ELR (cell line): ENCODE data around the gene ZNF630.
"Not testable (repeated sequence)": the region's sequence is repeated elsewhere in the genome, so short reads cannot be mapped to it uniquely, and the experiment has no call there.

Source experiments
- DNase-seq: peaks from one replicate; pipeline ENCODE4 v3.0.0-alpha.2; 2015; ENCODE audit warnings: low read depth

ZNF630 gene

DNA sequence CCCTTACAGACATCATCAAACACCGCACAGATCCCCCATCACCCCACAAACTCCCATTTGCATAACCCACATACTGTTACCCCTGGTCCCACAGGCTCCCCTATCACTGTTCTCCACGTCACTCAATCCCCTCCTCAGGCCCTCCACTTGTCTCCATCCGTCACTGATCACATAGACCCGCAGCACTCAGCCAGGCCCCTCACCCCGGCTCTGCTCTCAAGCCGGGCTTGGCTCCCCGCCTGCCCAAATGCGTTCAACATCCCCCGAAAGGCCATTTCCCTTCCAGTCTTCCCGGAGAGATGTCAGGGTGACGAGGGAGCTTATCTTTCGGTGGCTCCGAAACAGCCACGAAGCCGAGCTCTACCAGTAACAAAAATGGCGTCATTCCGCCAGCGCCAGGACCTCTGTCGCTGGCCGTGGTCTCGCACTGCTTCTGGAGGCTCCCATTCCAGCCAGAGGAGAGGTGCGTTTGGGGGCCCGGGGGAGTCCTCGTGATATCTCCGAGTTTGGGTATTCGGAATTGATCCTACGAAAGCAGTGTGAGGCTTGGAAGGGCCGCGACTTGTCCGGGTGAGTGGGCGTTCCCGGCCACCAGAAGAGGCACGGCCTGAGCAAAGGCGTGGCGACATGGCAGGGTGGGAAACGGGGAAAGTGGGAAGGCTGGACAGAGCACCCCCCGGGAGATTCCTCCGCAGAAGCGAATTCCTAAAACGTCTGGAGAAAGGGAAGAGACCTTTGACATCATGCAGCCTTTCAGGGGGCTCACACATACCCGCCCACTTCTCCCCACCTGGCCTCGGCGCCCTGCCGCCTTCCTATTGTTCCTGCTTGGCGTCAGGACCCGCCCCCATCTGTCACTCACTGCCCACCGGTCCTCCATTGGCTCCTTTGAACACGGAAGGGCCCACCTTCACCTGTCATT, at the start of gene ZNF630:
Gene ZNF630, minus strand, starts transcription at position 577 of the 922 bp plus-strand sequence. CDS start 4,754 bp downstream, outside the sequence.
- peak; percentile 4 for DNase-seq

GRCh38 chrX:48107717-48108116, 36.3 kb upstream of the ZNF630 start:
- DNase-seq: no peak

DNA sequence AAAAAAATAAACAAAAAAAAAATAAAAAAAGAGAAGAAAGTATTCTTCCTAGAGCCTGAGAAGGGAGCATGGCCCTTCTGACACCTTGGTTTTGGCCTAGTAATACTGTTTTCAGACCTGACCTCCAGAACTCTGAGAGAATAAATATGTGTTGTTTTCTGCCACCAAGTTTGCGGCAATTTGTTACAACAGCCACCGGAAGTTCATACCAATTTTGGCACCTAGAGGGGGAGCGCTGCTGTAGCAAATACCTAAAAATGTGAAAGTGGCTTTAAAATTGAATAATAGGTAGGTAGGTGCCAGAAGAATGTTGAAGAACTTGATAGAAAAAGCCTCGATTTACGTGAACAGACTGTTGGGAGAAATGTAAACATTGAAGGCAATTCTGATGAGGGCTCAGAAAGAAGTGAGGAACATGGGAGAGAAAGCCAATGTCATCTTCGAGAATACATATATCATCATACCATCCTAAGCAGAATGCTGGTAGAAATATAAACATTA, 31.5 kb upstream of the ZNF630 start:
- no peak for DNase-seq

DNA sequence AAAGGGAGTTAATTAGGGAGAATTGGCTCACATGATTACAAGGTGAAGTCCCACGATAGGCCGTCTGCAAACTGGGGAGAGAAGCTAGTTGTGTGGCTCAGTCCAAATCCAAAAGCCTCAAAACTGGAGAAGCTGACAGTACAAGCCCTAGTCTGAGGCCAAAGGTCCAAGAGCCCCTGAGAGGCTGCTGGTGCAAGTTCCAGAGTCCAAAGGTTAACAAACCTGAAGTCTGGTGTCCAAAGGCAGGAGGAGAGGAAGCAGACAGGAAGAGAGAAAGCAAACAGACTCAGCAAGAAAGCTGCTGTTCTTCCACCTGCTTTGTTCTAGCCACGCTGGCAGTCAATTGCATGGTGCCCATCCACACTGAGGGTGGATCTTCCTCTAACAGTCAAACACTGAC, 30.0 kb upstream of the ZNF630 start:
- DNase-seq: no peak

DNA sequence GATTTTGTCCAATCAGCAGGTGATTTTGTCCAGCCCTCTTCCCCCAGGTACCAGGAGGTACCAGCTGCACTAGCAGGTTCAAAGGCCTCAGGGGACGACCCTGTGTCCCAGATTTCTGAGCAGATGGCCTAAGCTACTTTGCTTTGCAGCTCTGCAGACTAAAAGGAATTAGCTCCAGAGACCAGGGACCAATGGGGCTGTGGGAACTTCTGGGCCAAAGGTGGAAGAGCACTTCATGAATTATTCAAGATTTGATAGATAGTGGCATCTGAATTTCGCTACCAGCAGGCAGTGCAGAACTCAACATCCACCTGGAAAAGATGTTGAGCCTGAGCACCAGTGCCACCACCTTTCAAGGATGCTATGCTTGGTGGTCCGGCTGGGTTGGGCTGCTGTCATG, 21.1 kb upstream of the ZNF630 start:
- not testable (repeated sequence) for DNase-seq

DNA sequence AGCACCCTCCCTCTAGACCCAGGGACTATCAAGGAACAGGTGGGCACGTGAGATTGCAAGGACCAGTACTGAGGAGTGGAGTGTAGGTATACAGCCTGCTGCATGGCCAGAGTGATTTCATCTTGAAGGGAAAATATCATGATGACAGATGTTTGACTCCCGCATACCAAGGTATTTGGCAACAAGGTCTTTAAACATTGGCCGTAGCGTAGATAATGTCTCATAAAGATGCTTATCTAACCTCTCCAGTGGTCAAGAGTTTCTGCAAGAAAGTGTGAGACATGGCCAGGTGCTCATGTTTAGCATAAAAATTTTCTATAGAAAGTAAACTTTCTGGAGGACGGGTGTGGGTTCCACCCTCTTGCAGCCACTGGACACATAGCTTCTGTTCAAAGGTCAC, 18.7 kb upstream of the ZNF630 start:
- no peak for DNase-seq

- no peak for DNase-seq
Observed at GRCh38 chrX:48086082-48086481, 14.6 kb upstream of the ZNF630 start.

DNA sequence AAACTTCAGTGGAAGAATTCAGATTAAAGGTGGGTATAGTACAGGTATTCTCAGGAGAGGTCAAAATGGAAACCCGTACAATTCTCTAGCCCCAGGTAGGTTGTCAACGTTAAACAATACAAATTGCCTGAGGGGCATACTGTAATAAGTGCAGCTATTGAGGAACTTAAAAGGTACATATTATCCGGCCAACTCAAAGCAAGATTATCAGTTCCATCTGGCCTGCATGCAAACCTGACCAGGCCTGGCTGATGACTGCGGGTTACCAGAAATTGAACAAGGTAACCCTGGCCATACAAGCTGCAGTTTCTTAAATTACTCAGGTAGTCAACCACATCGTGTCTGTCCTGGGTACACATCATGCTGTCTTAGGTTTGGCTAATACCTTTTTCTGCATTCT, 12.3 kb upstream of the ZNF630 start:
- no peak for DNase-seq

DNA sequence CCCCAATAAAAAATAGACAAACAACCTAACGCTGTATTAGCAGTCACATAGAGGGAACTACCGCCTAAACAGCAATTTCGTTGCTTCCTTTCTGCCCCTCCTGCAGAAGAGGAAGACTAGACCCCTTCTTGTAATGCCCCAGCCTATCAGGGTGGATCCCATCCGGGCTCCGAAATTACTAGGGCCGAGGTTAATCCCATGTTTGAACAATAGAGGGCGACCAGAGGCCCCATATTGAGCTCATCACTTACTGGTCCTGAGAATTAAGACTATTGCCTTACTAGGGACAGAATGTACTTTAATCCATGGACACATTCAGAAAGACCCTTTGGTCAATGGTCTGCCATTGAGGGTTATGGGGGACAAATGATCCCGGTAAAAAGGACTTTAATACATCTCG, 11.8 kb upstream of the ZNF630 start:
- DNase-seq: peak; percentile 50

DNA sequence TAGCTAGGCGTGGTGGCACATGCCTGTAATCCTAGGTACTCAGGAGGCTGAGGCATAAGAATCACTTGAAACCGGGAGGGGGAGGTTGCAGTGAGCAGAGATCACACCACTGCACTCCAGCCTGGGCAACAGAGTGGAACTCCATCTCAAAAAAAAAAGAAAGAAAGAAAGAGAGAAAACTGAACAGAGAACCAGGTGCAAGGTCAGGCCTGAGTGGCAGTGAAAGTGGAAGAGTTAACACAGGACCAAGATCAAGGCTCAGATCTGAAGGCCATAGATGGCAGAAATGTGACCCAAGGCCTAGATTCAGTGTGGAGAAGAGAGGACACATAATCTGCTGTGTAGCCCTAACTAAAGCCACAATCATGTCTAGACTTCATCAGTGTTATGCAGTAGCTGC, 4.9 kb upstream of the ZNF630 start:
- no peak for DNase-seq

DNA sequence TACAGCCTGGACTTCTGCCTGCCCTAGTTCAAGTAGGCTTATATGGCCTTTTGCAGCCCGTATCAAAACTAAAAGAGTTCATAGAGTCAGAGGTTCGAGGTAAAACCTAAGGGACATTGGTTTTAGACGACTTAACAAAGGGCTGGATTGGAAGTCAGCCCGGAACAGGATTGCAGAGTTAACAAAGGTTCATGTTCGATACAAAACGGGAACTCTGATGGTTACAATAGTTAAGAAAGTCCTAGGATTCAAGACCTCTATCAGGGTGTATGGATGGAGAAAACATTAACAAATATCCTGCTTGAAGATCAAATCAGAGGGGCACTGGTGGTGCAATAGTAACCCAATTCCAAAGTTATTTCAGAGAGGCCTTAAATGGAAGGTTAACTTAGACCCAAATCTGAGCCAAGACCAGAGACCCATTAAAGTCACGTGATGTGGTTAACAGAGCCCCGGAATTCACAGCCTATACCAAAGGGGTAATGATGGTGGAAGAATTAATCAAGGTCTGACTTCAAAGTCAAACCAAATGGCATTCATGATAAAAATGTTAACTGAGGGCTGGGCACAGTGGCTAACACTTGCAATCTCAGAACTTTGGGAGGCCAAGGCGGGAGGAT, 656 bp upstream of the ZNF630 start:
- DNase-seq: no peak

DNA sequence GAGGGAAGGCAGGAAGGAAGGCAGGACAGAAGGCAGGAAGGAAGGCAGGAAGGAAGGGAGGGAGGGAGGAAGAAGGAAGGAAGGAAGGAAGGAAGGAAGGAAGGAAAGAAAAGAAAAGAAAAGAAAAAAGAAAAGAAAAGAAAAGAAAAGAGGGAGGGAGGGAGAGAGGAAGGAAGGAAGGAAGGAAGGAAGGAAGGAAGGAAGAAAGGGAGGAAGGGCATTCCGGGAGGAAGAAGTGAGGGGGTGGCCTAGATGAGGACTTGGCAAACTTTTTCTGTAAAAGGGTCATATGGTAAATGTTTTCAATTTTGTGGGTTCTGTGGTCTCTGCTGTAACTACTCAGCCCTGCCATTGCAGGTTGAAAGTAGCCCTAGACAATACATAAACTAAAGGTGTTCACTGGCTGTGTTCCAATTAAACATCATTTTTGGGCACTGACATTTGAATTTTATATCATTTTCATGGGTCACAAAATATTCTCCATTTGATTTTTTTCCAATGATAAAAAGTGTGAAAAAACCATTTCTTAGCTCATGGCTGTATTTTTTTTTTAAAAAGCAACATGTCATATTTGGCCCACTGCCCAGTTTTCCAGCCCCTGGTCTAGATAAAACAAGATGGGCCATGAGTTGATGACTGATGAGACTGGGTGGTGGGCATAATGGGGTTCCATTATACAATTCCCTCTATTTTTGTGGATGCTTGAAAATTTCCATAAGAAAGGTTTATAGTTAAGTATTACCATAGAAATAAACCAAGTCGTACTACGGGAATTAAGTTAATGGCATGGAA, 3.1 kb downstream of the ZNF630 start:
- no peak for DNase-seq

DNA sequence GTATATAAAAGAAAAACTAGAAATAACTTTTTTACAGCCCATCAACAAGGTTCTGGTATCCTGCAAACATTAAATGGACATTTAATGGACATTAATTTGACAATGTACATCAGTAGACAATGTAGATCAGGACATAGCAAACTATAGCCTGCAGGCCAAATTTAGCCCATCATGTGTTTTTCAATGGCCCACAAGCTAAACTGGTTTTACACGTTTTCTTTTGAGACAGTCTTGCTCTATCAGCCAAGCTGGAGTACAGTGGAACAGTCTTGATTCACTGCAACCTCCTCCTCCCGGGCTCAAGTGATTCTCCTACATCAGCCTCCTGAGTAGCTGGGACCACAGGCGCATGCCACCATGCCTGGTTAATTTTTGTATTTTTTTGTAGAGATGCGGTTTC, 7.2 kb downstream of the ZNF630 start:
- DNase-seq: no peak

DNA sequence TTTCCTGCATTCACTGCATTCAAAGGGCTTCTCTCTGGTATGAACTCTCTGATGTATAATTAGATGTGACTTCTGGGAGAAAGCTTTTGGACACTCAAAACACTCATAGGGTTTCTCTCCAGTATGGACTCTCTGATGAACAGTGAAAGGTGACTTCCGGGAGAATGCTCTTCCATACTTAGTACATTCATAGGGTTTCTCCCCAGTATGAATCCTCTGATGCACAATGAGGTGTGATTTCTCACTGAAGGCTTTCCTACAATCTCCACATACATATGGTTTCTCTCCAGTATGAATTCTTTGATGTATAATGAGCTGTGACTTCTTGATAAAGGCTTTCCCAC, 12.2 kb downstream of the ZNF630 start:
- no peak for DNase-seq

DNA sequence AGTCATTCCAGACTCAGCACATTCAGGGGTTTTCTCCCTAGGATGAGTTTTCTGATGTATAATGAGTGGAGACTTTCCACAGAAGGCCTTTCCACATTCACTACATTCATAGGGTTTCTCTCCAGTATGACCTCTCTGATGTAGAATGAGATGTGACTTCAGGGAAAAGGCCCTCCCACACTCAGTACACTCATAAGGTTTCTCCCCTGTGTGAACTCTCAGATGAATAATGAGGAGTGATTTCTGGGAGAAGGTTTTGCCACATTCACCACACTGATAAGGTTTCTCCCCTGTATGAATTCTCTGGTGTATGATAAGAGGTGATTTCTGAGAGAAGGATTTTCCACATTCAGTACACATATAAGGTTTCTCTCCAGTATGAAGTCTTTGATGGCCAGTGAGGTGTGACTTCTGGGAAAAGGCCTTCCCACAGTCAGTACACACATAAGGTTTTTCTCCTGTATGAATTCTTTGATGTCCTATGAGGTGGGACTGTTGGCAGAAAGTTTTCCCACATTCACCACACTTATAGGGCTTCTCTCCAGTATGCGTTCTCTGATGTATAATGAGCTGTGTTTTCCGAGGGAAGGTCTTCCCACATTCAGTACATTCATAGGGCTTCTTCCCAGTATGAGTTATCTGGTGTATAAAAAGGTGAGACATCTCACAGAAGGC, 12.7 kb downstream of the ZNF630 start:
- DNase-seq: no peak

DNA sequence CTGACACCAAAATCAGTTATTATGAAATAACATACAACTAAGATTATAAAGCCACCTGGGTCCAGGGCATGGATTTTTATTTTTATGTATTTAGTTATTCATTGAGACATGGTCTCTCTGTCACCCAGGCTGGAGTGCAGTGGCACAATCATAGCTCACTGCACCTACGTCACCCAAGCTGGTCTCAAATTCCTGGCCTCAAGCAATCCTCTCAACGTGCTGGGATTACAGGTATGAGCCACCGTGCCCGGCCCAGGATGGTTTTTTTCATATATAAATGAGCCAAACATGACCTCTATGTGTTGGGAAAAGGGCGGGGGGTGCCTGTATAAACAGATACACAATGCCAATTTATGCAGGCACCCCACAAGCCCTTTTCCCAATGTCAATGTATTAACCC, 24.6 kb downstream of the ZNF630 start:
- DNase-seq: no peak

DNA sequence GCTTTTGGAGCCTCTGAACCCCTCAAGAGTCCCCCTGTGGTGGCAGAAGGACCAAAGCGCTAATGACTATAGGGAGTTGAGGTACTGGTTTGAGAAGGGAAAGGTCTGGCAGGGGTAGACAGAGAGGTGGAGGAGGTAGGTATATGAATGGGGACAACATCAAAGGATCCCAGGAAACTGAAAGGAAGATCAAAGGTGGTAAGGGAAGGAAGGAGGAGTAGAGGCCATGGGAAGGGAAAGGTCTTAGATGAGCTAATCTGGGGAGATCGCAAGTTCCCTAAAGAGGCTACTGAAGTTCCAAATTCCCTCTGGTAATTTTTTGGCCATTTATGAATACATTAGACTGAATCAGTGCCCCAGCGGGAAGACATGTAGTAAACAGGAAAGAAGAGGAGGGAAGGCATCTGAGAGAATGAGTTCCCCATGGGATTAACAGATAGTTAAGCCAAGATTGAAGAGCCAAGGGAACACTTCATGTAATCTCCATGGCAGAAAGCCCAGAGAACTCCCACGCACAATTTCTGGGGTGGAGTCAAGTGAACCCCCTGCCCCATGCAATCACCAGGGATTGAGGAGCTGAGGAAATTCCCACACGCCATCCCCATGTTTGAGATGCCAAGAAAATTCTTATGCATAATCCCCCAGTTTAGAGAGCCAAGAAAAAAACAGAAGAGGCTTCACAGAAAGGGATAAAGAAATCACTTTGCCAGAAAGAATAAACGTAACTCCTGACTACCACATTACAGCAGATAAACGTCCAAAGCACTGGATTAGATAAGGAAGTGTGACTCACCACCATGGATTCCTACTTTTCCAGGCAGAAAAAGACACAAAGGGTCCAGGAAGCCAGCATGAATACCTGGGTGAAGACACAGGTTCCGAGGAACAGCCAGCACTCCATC, 25.8 kb downstream of the ZNF630 start:
- DNase-seq: peak; percentile 15

DNA sequence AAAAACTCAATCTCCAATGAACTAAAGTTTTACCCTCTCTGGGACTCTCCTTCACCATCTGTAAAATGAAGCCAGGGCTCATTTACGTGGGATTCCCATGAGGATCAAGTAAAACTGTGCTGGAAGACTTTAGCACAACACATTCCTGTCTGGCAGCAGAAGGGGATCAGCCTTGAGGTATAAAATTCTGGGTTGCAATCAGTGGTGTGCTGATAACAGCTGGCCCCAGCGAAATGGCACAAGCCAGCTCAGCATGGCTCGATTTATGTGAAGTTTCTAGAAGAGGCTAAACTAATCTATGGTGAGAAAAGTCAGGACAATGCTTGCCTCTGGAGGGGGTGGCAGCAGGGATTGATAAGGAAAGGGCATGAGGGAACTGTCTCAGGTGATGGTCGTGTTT, 28.4 kb downstream of the ZNF630 start:
- DNase-seq: no peak

GRCh38 chrX:48035891-48036290, 35.5 kb downstream of the ZNF630 start:
- no peak for DNase-seq

DNA sequence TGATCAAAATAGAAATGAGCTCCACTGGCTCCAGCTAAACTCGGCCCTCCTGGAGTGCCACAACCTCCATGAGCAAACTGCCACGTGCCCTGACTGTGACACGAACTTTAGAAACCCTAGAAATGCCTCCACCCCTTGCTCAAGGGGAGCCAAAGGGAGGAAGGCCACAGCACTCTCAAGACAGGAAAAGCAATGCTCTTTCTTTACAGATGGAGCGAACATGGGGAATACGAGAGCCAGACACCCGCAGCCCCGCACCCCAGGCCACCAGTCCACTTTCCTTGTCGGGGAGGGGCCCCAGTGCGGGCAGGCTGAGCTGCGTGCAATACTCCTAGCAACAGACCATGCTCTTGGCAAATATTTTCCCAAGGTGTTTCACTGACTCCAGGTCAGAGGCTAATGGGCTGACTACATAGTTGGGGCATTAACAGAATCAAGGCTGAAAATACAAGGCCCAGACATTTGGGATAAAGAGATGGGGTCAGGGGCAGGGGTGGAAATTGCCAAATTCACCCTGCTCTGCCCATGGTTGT, 40.7 kb downstream of the ZNF630 start:
- not testable (repeated sequence) for DNase-seq

DNA sequence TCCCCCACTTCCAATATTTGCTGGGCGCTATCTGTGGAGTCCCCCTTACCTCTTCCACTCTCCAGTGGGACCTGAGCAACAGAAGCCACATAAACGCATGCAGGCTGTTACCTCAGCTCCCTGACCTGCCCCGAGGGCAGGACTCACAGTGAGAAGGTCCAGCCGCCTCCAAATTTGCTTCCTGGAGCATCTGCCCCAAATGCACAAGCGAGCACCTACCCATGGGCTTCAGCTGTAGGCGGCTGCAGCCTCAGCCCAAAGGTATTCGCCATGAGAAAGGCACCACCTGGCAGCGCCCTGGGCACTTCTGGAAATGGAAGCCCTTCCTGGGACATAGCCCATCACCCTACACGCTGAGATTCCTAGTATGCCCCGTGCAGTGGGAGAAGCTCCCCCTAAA, 41.2 kb downstream of the ZNF630 start:
- DNase-seq: no peak
